GM13977 (cell line): ENCODE measurements around the gene CPE.

ENCODE experiments used
- DNase-seq: peaks from one replicate; pipeline ENCODE4 v3.0.0; 2012; ENCODE audit warnings: low spot score
- CTCF ChIP-seq: IDR thresholded peaks from 2 replicates; pipeline ENCODE4 v1.5.1; 2012; ENCODE audit warnings: mild to moderate bottlenecking, control low read depth; ENCODE audit not compliant: insufficient read depth; ENCODE audit errors: extremely low read depth, missing control alignments
- in situ Hi-C: fragments of 300-500 bp; cut with MboI; formaldehyde crosslinking; loops from one replicate; pipeline ENCODE4 v1.12.0; 2022; ENCODE audit warnings: low sequenced_read_pairs, low pct_unique_long_range_greater_than_20kb, mixed read lengths, inconsistent platforms; ENCODE audit not compliant: unreplicated experiment

CPE gene

GRCh38 chr4:165542476-165542875 lies 163.7 kb downstream of the CPE start:
- in situ Hi-C loops = loop anchor here (25.0 kb wide), 1 partner anchor 545 kb away; no protein-coding TSS in a partner anchor
- no peak for DNase-seq
- no peak for TF ChIP-seq CTCF
